HG02798 (cell line): Measurements from ENCODE around the gene LENG8.
"Not testable (repeated sequence)": the region's sequence is repeated elsewhere in the genome, so short reads cannot be mapped to it uniquely, and the experiment has no call there.

Source experiments
- ATAC-seq: cut with Tn5 transposase; IDR thresholded peaks from one replicate; pipeline ENCODE4 v1.9.1; 2021; ENCODE audit warnings: mild to moderate bottlenecking; ENCODE audit not compliant: unreplicated experiment, poor library complexity

LENG8 gene

GRCh38 chr19:54475706-54476105 is 26.7 kb downstream of the LENG8 start:
- no peak for ATAC-seq

GRCh38 chr19:54477650-54478049 is 28.7 kb downstream of the LENG8 start:
- no peak for ATAC-seq

GRCh38 chr19:54478677-54479266 is 29.8 kb downstream of the LENG8 start:
- ATAC-seq, result no peak

GRCh38 chr19:54480051-54480450 is 31.1 kb downstream of the LENG8 start:
- no peak for ATAC-seq

GRCh38 chr19:54481326-54481930 is 32.4 kb downstream of the LENG8 start:
- no peak for ATAC-seq

- ATAC-seq, result no peak
These were observed 33.9 kb downstream of the LENG8 start for GRCh38 chr19:54482889-54483288.

GRCh38 chr19:54484451-54484850 is 35.5 kb downstream of the LENG8 start:
- ATAC-seq, result no peak

GRCh38 chr19:54485851-54486250 is 36.9 kb downstream of the LENG8 start:
- no peak for ATAC-seq

- ATAC-seq, result no peak
These were observed 40.3 kb downstream of the LENG8 start for GRCh38 chr19:54489341-54489740.

- ATAC-seq, result no peak
These were observed 40.8 kb downstream of the LENG8 start for GRCh38 chr19:54489766-54490165.

- ATAC-seq, result no peak
These were observed 43.6 kb downstream of the LENG8 start for GRCh38 chr19:54492568-54492967.

- ATAC-seq, result not testable (repeated sequence)
These were observed 44.1 kb downstream of the LENG8 start for GRCh38 chr19:54493056-54493455.

GRCh38 chr19:54493967-54494585 is 45.1 kb downstream of the LENG8 start:
- ATAC-seq, result no peak

GRCh38 chr19:54495284-54495683 is 46.3 kb downstream of the LENG8 start:
- ATAC-seq, result not testable (repeated sequence)

- ATAC-seq, result not testable (repeated sequence)
These were observed 48.9 kb downstream of the LENG8 start for GRCh38 chr19:54497747-54498450.

- ATAC-seq, result not testable (repeated sequence)
These were observed 49.4 kb downstream of the LENG8 start for GRCh38 chr19:54498451-54498772.

GRCh38 chr19:54502518-54503048 is 53.6 kb downstream of the LENG8 start, which contains the start of gene LAIR2:
LAIR2 (plus strand) TSS chr19:54502831; CDS start chr19:54502919, 88 bp downstream.
- ATAC-seq, result no peak

- not testable (repeated sequence) for ATAC-seq
These were observed 56.5 kb downstream of the LENG8 start for GRCh38 chr19:54505542-54505941.

GRCh38 chr19:54506079-54506478 is 57.1 kb downstream of the LENG8 start:
- ATAC-seq, result no peak

GRCh38 chr19:54507038-54507717 is 58.2 kb downstream of the LENG8 start:
- ATAC-seq, result not testable (repeated sequence)
